OCI-LY3 (cell line): ENCODE measurements around the gene HHAT.

Experiments used
- CTCF ChIP-seq: fragments of 200-600, 300-600 bp; sonication (generic); IDR thresholded peaks from 2 replicates; pipeline ENCODE4 v1.5.1; 2014; ENCODE audit warnings: antibody characterized with exemption, low read length, low read depth
- EZH2phosphoT487 ChIP-seq: fragments of 200-600 bp; shearing (Covaris generic); IDR thresholded peaks from 2 replicates; pipeline ENCODE4 v1.6.1; 2018; ENCODE audit warnings: antibody characterized with exemption, mixed run types, low read depth

GRCh38 chr1:210441028-210441427 is 112.3 kb downstream of the HHAT start:
- TF ChIP-seq CTCF (peak; percentile 9; the same call in 1 of the 2 replicates), EZH2phosphoT487 (no peak)
